Esophagus muscularis mucosa (tissue), 4 donors: ENCODE results near the gene PF4V1. TPM values are rescaled to one million over a fixed set of nuclear protein-coding genes. Genes with fewer than 3 reads are reported as not detected.

Source experiments
- DNase-seq: peaks from one replicate; pipeline ENCODE4 v3.0.0-alpha.2; 2017; ENCODE audit errors: extremely low spot score
- H3K27ac ChIP-seq, 4 donors: fragments of 200-600 bp; sonication (generic); replicated peaks in 1 of 4; 1 replicate in 3 of 4; 2 replicates in 1 of 4; pipeline ENCODE4 v1.5.1; 2016 to 2019; ENCODE audit warnings: mild to moderate bottlenecking in 1 of 4
- H3K27me3 ChIP-seq, 4 donors: fragments of 200-600 bp; sonication (generic); one replicate each; pipeline versions ENCODE4 v1.5.1 to v1.6.0; 2016 to 2019
- H3K36me3 ChIP-seq, 4 donors: fragments of 200-600 bp; sonication (generic); one replicate each; pipeline ENCODE4 v1.5.1; 2016 to 2019
- H3K4me1 ChIP-seq, 4 donors: fragments of 200-600 bp; sonication (generic); one replicate each; pipeline ENCODE4 v1.5.1; 2016 to 2019
- H3K4me3 ChIP-seq, 4 donors: fragments of 200-600 bp; sonication (generic); 1 replicate in 2 of 4; 2 replicates in 2 of 4; pipeline ENCODE4 v1.5.1; 2016 to 2019; ENCODE audit warnings: mild to moderate bottlenecking in 4 of 4, moderate library complexity in 1 of 4
- H3K9me3 ChIP-seq, 4 donors: fragments of 200-600 bp; sonication (generic); 1 replicate in 3 of 4; 2 replicates in 1 of 4; pipeline ENCODE4 v1.5.1; 2016 to 2019
- EP300 ChIP-seq: sonication (generic); formaldehyde crosslinking; IDR thresholded peaks from one replicate; pipeline ENCODE4 v1.6.1; 2017; ENCODE audit warnings: antibody characterized with exemption
- POLR2A ChIP-seq: fragments of 450-650 bp; IDR thresholded peaks from one replicate; pipeline ENCODE4 v1.6.1; 2017; ENCODE audit warnings: antibody characterized with exemption, moderate library complexity, mild to moderate bottlenecking, low read depth
- POLR2AphosphoS5 ChIP-seq, 2 donors: sonication (generic); formaldehyde crosslinking; IDR thresholded peaks; one replicate each; pipeline ENCODE4 v1.6.1; 2017; ENCODE audit warnings: antibody characterized with exemption in 2 of 2
- WGBS: methylation state at CpG from one replicate; pipeline ENCODE4 v1.1.5; 2018; 5-methylcytosine and 5-hydroxymethylcytosine counted together
- intact Hi-C: fragments of 100-400 bp; cut with DNase I; formaldehyde crosslinking; loops from one replicate; pipeline ENCODE4 v1.15.1; 2023
- total RNA-seq, 4 donors: library from RNA; depleted of rRNA; stranded (reverse); fragments of >200 nt; gene quantifications; one replicate each; pipeline versions ENCODE4 v1.1.0 to v1.2.1, GENCODE V29; 2016
- TF ChIP-seq, protein P1 (sequence below), 3 experiments: fragments of 200-600 bp in 2 of 3; fragments of 450-650 bp in 1 of 3; sonication (generic) in 2 of 3; IDR thresholded peaks; one replicate each; pipeline ENCODE4 v1.5.1; 2017 to 2019; ENCODE audit warnings: antibody characterized with exemption in 3 of 3, mild to moderate bottlenecking in 2 of 3, moderate library complexity in 1 of 3

Gene PF4V1
- total RNA-seq, 4 donors from 2014 or later, result not detected

GRCh38 chr4:73865431-73866096, 12.5 kb downstream of the PF4V1 start:
- H3K27ac ChIP-seq, result no peak overlapping the region
- intact Hi-C loops, result no loop called here
- TF ChIP-seq POLR2AphosphoS5 (IDR thresholded peaks at IDR 0.05) (no peak), POLR2A (no peak), EP300 (no peak)
- TF ChIP-seq, protein P1, sequence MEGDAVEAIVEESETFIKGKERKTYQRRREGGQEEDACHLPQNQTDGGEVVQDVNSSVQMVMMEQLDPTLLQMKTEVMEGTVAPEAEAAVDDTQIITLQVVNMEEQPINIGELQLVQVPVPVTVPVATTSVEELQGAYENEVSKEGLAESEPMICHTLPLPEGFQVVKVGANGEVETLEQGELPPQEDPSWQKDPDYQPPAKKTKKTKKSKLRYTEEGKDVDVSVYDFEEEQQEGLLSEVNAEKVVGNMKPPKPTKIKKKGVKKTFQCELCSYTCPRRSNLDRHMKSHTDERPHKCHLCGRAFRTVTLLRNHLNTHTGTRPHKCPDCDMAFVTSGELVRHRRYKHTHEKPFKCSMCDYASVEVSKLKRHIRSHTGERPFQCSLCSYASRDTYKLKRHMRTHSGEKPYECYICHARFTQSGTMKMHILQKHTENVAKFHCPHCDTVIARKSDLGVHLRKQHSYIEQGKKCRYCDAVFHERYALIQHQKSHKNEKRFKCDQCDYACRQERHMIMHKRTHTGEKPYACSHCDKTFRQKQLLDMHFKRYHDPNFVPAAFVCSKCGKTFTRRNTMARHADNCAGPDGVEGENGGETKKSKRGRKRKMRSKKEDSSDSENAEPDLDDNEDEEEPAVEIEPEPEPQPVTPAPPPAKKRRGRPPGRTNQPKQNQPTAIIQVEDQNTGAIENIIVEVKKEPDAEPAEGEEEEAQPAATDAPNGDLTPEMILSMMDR (IDR thresholded peaks at IDR 0.05), result no peak
- no peak for DNase-seq
- peaks cover 0 to 28% (median 5%) of the 10 kb centered on the region in 4 donors for H3K27me3 ChIP-seq
- H3K9me3 ChIP-seq, result no peaks in the 10 kb centered on the region
- 81% methylated on average over 5 of the region's 5 CpGs for WGBS
- no peaks in the 10 kb centered on the region for H3K36me3 ChIP-seq
- H3K4me1 ChIP-seq, result peaks cover 3 to 17% (median 14%) of the 10 kb centered on the region in 4 donors
- H3K4me3 ChIP-seq, result no peak overlapping the region

- Histone ChIP-seq H3K27me3 (peaks cover 0 to 28% (median 5%) of the 10 kb centered on the region in 4 donors), H3K4me1 (peaks cover 3 to 17% (median 14%) of the 10 kb centered on the region in 4 donors), H3K27ac (no peak overlapping the region), H3K4me3 (no peak overlapping the region), H3K36me3 (no peaks in the 10 kb centered on the region), H3K9me3 (no peaks in the 10 kb centered on the region)
- intact Hi-C loops, result no loop called here
- TF ChIP-seq POLR2AphosphoS5 (IDR thresholded peaks at IDR 0.05) (no peak), EP300 (no peak), POLR2A (no peak)
- TF ChIP-seq, protein P1 (IDR thresholded peaks at IDR 0.05), result no peak
- no peak for DNase-seq
- 50% methylated on average over 2 of the region's 2 CpGs for WGBS
Measured at GRCh38 chr4:73866246-73866645, 13.2 kb downstream of the PF4V1 start.

DNA sequence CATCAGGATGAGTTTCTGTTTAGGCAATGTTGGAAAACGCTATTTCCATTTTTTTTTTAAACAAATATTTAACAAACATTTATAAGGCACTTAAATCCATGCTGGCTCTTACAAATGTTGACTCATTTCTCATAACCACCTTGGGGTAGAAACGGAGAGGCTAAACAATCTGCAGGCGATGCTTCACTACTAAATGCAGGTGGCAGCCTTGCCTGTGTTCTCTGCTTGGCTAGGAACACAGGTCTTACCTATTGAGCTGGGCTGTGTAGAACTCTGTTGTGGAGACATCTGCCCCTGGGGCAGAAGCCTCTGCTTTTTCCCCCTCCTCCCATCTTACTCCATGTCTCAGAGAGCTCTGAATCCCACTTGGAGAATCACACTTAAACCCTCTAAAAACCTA, 14.7 kb downstream of the PF4V1 start:
- Histone ChIP-seq H3K9me3 (no peaks in the 10 kb centered on the region), H3K4me1 (peaks cover 3 to 17% (median 14%) of the 10 kb centered on the region in 4 donors), H3K4me3 (no peak overlapping the region), H3K27me3 (peaks cover 0 to 28% (median 5%) of the 10 kb centered on the region in 4 donors), H3K27ac (no peak overlapping the region), H3K36me3 (no peaks in the 10 kb centered on the region)
- TF ChIP-seq POLR2A (no peak), POLR2AphosphoS5 (IDR thresholded peaks at IDR 0.05) (no peak), EP300 (no peak)
- TF ChIP-seq, protein P1 (IDR thresholded peaks at IDR 0.05), result no peak
- DNase-seq, result no peak
- WGBS, result 91% methylated on average over 3 of the region's 3 CpGs
- intact Hi-C loops, result no loop called here

DNA sequence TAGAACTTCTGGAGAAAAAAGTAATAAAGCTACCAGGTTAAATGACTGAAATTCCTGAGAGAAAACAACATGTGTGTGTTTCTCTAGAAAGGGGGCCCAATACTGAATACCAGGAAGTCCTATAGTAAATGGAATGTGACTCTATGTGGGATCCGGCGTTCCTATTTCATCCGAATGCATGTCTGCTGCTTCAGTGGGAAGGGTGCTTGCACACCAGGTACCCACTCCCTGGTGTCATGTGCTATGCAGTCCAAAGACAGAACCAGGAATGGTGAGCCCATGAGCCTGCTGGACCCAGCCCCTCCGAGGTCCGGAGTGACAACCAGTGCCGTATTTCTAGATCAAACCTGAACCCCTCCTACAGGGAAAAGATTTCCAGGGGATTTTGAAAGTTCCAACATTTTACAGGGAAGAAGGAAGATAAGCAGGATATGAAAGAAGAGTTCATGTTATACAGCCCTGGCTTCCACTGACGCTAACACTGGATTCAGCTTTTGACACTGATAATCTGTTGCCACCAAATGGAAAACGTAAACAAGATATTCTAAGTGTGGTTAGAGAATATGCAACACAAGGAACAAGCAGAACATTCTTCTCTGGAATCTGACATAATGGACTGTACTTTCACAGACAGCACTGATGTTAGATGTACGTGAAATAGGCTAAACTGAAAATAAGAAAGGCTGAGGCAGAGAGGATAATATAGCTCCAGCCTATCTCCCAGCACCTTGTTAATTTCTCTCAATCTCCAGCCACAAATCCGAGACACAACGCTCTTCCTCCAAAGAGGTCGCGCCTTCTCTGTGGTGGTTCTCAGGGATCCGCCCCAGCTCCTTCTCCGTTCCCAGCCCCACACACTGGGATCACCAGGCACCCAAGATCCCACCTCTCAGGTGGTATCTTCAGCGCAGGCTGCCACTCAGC, 15.4 kb downstream of the PF4V1 start:
- Histone ChIP-seq H3K27ac (peak overlapping the region in 2 of 4 donors; percentile 45 to 49), H3K4me3 (peak overlapping the region; percentile 51 to 67 (median 58)), H3K36me3 (no peaks in the 10 kb centered on the region), H3K9me3 (no peaks in the 10 kb centered on the region), H3K4me1 (peaks cover 3 to 17% (median 14%) of the 10 kb centered on the region in 4 donors), H3K27me3 (peaks cover 0 to 28% (median 5%) of the 10 kb centered on the region in 4 donors)
- WGBS, result 37% methylated on average over 16 of the region's 16 CpGs
- TF ChIP-seq EP300, result no peak
- TF ChIP-seq, protein P1 (IDR thresholded peaks at IDR 0.05), result no peak
- no peak for TF ChIP-seq POLR2AphosphoS5 (IDR thresholded peaks at IDR 0.05)
- no peak for TF ChIP-seq POLR2A
- intact Hi-C loops, result no loop called here
- DNase-seq, result no peak
